H1 (cell line): Measurements from ENCODE around the gene MYOM1. TPM values are rescaled to one million over a fixed set of nuclear protein-coding genes. Genes with fewer than 3 reads are reported as not detected.

Experiments
- CTCF ChIA-PET: fragments of 300-600 bp; sonication (Branson Sonifier 250); formaldehyde crosslinking; loops from one replicate; lab custom pipeline; 2021; ENCODE audit not compliant: partially characterized antibody; lab: Charles Lee
- POLR2A ChIA-PET: fragments of 300-600 bp; sonication (Branson Sonifier 250); formaldehyde crosslinking; loops from one replicate; lab custom pipeline; 2021; ENCODE audit warnings: inconsistent platforms; ENCODE audit not compliant: partially characterized antibody; lab: Charles Lee
- DNase-seq, 2 experiments: peaks; one replicate each; pipeline versions ENCODE4 v3.0.0 to v3.0.0-alpha.2; 2010 to 2022; ENCODE audit warnings: low spot score in 2 of 2, low read depth in 1 of 2, mixed read lengths in 1 of 2
- FAIRE-seq: peaks from 2 replicates; lab custom pipeline; 2011; peaks lifted over from hg19 to GRCh38; lab: Jason Lieb, UNC
- H2AFZ ChIP-seq: 2 replicates; pipeline ENCODE4 v1.8.1; 2012; ENCODE audit warnings: low read length, inconsistent platforms
- H2AK5ac ChIP-seq: 2 replicates; pipeline ENCODE4 v1.6.1; 2013; ENCODE audit warnings: low read depth, low read length
- H2BK120ac ChIP-seq: replicated peaks from 2 replicates; pipeline ENCODE3; 2013; ENCODE audit warnings: low read depth, low read length, inconsistent platforms
- H2BK12ac ChIP-seq: 2 replicates; pipeline ENCODE4 v1.6.1; 2013; ENCODE audit warnings: low read depth, low read length
- H2BK15ac ChIP-seq: 2 replicates; pipeline ENCODE4 v1.6.1; 2013; ENCODE audit warnings: low read length
- H2BK20ac ChIP-seq: 2 replicates; pipeline ENCODE4 v1.6.1; 2013; ENCODE audit warnings: low read length
- H2BK5ac ChIP-seq: 2 replicates; pipeline ENCODE4 v1.6.1; 2013; ENCODE audit warnings: low read depth, low read length
- H3K14ac ChIP-seq: 2 replicates; pipeline ENCODE4 v1.6.1; 2013; ENCODE audit warnings: inconsistent platforms; ENCODE audit not compliant: insufficient read length
- H3K18ac ChIP-seq: 2 replicates; pipeline ENCODE4 v1.6.1; 2013; ENCODE audit warnings: low read length; ENCODE audit errors: extremely low read depth
- H3K23ac ChIP-seq: 2 replicates; pipeline ENCODE4 v1.6.1; 2013; ENCODE audit warnings: inconsistent platforms; ENCODE audit not compliant: insufficient read length
- H3K23me2 ChIP-seq: 2 replicates; pipeline ENCODE4 v1.6.1; 2013; ENCODE audit warnings: low read depth, low read length
- H3K27ac ChIP-seq: 2 replicates; pipeline ENCODE4 v1.6.1; 2011; ENCODE audit warnings: low read depth, low read length, inconsistent platforms
- H3K27me3 ChIP-seq, 4 experiments: replicated peaks in 1 of 4; 1 replicate in 1 of 4; 2 replicates in 3 of 4; pipeline versions ENCODE4 v1.6.1 to v1.8.1; 2011 to 2013; ENCODE audit warnings: low read length in 3 of 4, mild to moderate bottlenecking in 3 of 4, inconsistent platforms in 2 of 4, mixed read lengths in 2 of 4, moderate library complexity in 1 of 4; ENCODE audit not compliant: control insufficient read depth in 3 of 4, insufficient read depth in 3 of 4; ENCODE audit errors: extremely low read depth in 1 of 4
- H3K36me3 ChIP-seq, 4 experiments: 2 replicates each; pipeline versions ENCODE4 v1.6.1 to v1.8.1; 2011 to 2013; ENCODE audit warnings: mild to moderate bottlenecking in 4 of 4, low read length in 3 of 4, moderate library complexity in 2 of 4, control low read depth in 1 of 4, inconsistent platforms in 1 of 4; ENCODE audit not compliant: insufficient read depth in 4 of 4, control insufficient read depth in 2 of 4
- H3K4ac ChIP-seq: replicated peaks from 2 replicates; pipeline ENCODE3; 2013; ENCODE audit warnings: low read length, low read depth, mixed read lengths, inconsistent platforms; ENCODE audit not compliant: insufficient read length
- H3K4me1 ChIP-seq, 4 experiments: replicated peaks in 1 of 4; 1 replicate in 1 of 4; 2 replicates in 3 of 4; pipeline versions ENCODE4 v1.6.1 to v1.8.1; 2011 to 2013; ENCODE audit warnings: low read length in 3 of 4, inconsistent platforms in 2 of 4, mixed read lengths in 1 of 4; ENCODE audit not compliant: insufficient read depth in 4 of 4, control insufficient read depth in 3 of 4
- H3K4me2 ChIP-seq, 2 experiments: 2 replicates each; pipeline versions ENCODE4 v1.6.1 to v1.8.1; 2011 to 2013; ENCODE audit warnings: low read depth in 2 of 2, low read length in 2 of 2, control low read depth in 1 of 2, inconsistent platforms in 1 of 2, mild to moderate bottlenecking in 1 of 2; ENCODE audit not compliant: insufficient read depth in 1 of 2
- H3K4me3 ChIP-seq, 4 experiments: fragments of 200-600, 300-600 bp in 1 of 4; sonication (generic), shearing (Covaris generic), sonication (Bioruptor Twin) in 1 of 4; 2 replicates each; pipeline versions ENCODE4 v1.5.1 to v1.8.1; 2011 to 2016; ENCODE audit warnings: low read length in 4 of 4, low read depth in 3 of 4, control low read depth in 2 of 4, inconsistent platforms in 2 of 4, mild to moderate bottlenecking in 2 of 4, mixed read lengths in 1 of 4, moderate library complexity in 1 of 4; ENCODE audit not compliant: insufficient read depth in 2 of 4; ENCODE audit errors: extremely low read depth in 1 of 4
- H3K56ac ChIP-seq: replicated peaks from 2 replicates; pipeline ENCODE3; 2013; ENCODE audit warnings: low read depth, mild to moderate bottlenecking, mixed read lengths, low read length, inconsistent platforms; ENCODE audit not compliant: insufficient read length
- H3K79me1 ChIP-seq: 2 replicates; pipeline ENCODE4 v1.6.1; 2013; ENCODE audit warnings: low read depth, low read length, control low read depth
- H3K79me2 ChIP-seq, 2 experiments: 2 replicates each; pipeline versions ENCODE4 v1.6.1 to v1.8.1; 2012 to 2013; ENCODE audit warnings: low read length in 2 of 2, mild to moderate bottlenecking in 2 of 2, inconsistent platforms in 1 of 2; ENCODE audit not compliant: insufficient read depth in 2 of 2, control insufficient read depth in 1 of 2
- H3K9ac ChIP-seq, 4 experiments: replicated peaks in 1 of 4; 1 replicate in 1 of 4; 2 replicates in 3 of 4; pipeline versions ENCODE4 v1.6.1 to v1.8.1; 2011 to 2013; ENCODE audit warnings: low read depth in 3 of 4, low read length in 3 of 4, control low read depth in 2 of 4, mild to moderate bottlenecking in 2 of 4, moderate library complexity in 2 of 4, inconsistent platforms in 1 of 4; ENCODE audit errors: extremely low read depth in 1 of 4
- H3K9me3 ChIP-seq, 2 experiments: 2 replicates each; pipeline versions ENCODE4 v1.6.1 to v1.8.1; 2012 to 2013; ENCODE audit warnings: mild to moderate bottlenecking in 2 of 2, moderate library complexity in 2 of 2, control low read depth in 1 of 2, inconsistent platforms in 1 of 2, low read depth in 1 of 2, low read length in 1 of 2, mixed read lengths in 1 of 2; ENCODE audit not compliant: insufficient read depth in 2 of 2
- H4K20me1 ChIP-seq, 2 experiments: replicated peaks in 1 of 2; 2 replicates each; pipeline versions ENCODE3 to v1.8.1; 2011 to 2013; ENCODE audit warnings: inconsistent platforms in 2 of 2, low read length in 2 of 2, mild to moderate bottlenecking in 1 of 2; ENCODE audit not compliant: insufficient read depth in 2 of 2, control insufficient read depth in 1 of 2
- H4K5ac ChIP-seq: 2 replicates; pipeline ENCODE4 v1.6.1; 2013; ENCODE audit warnings: low read length, low read depth, mixed read lengths, inconsistent platforms; ENCODE audit not compliant: insufficient read length
- H4K8ac ChIP-seq: 2 replicates; pipeline ENCODE4 v1.8.0; 2013; ENCODE audit warnings: mild to moderate bottlenecking, moderate library complexity, low read length, inconsistent platforms; ENCODE audit not compliant: insufficient read depth; ENCODE audit errors: extremely low read depth
- H4K91ac ChIP-seq: replicated peaks from 2 replicates; pipeline ENCODE3; 2013; ENCODE audit warnings: low read length, mixed read lengths, inconsistent platforms; ENCODE audit not compliant: insufficient read length
- BRCA1 ChIP-seq: IDR thresholded peaks from 2 replicates; pipeline ENCODE4 v1.6.1; 2012; ENCODE audit warnings: low read depth, low read length, improper control_type of control experiment
- CEBPB ChIP-seq: IDR thresholded peaks from 2 replicates; pipeline ENCODE4 v1.6.1; 2012; ENCODE audit warnings: low read depth, low read length
- CREB1 ChIP-seq: IDR thresholded peaks from 2 replicates; pipeline ENCODE4 v1.6.1; 2012; ENCODE audit warnings: inconsistent platforms
- EP300 ChIP-seq, 2 experiments: IDR thresholded peaks; 1 replicate in 1 of 2; 2 replicates in 1 of 2; pipeline ENCODE4 v1.6.1; 2011 to 2012; ENCODE audit warnings: low read depth in 2 of 2, low read length in 2 of 2, mild to moderate bottlenecking in 2 of 2, borderline replicate concordance in 1 of 2, inconsistent platforms in 1 of 2, moderate library complexity in 1 of 2
- FOSL1 ChIP-seq: IDR thresholded peaks from 2 replicates; pipeline ENCODE4 v1.6.1; 2011; ENCODE audit warnings: mild to moderate bottlenecking, low read depth, low read length, moderate library complexity; ENCODE audit not compliant: insufficient read depth
- GABPA ChIP-seq: IDR thresholded peaks from 2 replicates; pipeline ENCODE4 v1.6.1; 2011; ENCODE audit warnings: mild to moderate bottlenecking, low read length, moderate library complexity, borderline replicate concordance; ENCODE audit not compliant: insufficient read depth
- KDM5A ChIP-seq: fragments of 200-600 bp; IDR thresholded peaks from 2 replicates; pipeline ENCODE4 v1.7.1; 2012; ENCODE audit warnings: mild to moderate bottlenecking, low read length, inconsistent platforms, mixed read lengths
- MAX ChIP-seq: IDR thresholded peaks from 2 replicates; pipeline ENCODE4 v1.6.1; 2012; ENCODE audit warnings: inconsistent platforms
- NANOG ChIP-seq: IDR thresholded peaks from 2 replicates; pipeline ENCODE4 v1.6.1; 2011; ENCODE audit warnings: low read length, low read depth, mild to moderate bottlenecking, inconsistent platforms; ENCODE audit not compliant: insufficient read depth, poor library complexity, severe bottlenecking
- POLR2A ChIP-seq, 2 experiments: IDR thresholded peaks; 1 replicate in 1 of 2; 2 replicates in 1 of 2; pipeline ENCODE4 v1.6.1; 2011; ENCODE audit warnings: low read depth in 2 of 2, low read length in 2 of 2, mild to moderate bottlenecking in 2 of 2; ENCODE audit errors: control extremely low read depth in 1 of 2
- POU5F1 ChIP-seq: IDR thresholded peaks from 2 replicates; pipeline ENCODE4 v1.6.1; 2011; ENCODE audit warnings: low read depth, mild to moderate bottlenecking, low read length, moderate library complexity
- RAD21 ChIP-seq, 2 experiments: IDR thresholded peaks in 1 of 2; conservative IDR thresholded peaks in 1 of 2; 2 replicates each; pipeline ENCODE4 v1.6.1; 2011; ENCODE audit warnings: low read depth in 2 of 2, low read length in 2 of 2, improper control_type of control experiment in 1 of 2, inconsistent platforms in 1 of 2, mild to moderate bottlenecking in 1 of 2, moderate library complexity in 1 of 2
- SRF ChIP-seq: IDR thresholded peaks from 2 replicates; pipeline ENCODE4 v1.6.1; 2011; ENCODE audit warnings: mild to moderate bottlenecking, low read depth, low read length, moderate library complexity
- TCF12 ChIP-seq: IDR thresholded peaks from 2 replicates; pipeline ENCODE4 v1.6.1; 2011; ENCODE audit warnings: low read depth, mild to moderate bottlenecking, low read length
- WGBS, 2 experiments: shearing (Covaris generic) in 1 of 2; methylation state at CpG; one replicate each; pipeline versions ENCODE4 v1.1.6 to v1.1.7; 2013 to 2015; ENCODE audit warnings: low lambda C conversion rate in 2 of 2, mixed read lengths in 2 of 2, inconsistent platforms in 1 of 2, low coverage in 1 of 2, missing lambda C conversion rate in 1 of 2; ENCODE audit not compliant: insufficient replicate concordance in 2 of 2, insufficient coverage in 1 of 2, insufficient read length in 1 of 2; ENCODE audit errors: extremely low coverage in 1 of 2, missing lambda C conversion rate in 1 of 2; 5-methylcytosine and 5-hydroxymethylcytosine counted together
- polyA plus RNA-seq, 7 experiments: library from polyadenylated mRNA; depleted of rRNA in 3 of 7; stranded (reverse) in 5 of 7; unstranded in 2 of 7; fragments of >200 nt in 5 of 7; fragments of 200-250 nt in 2 of 7; gene quantifications; 1 replicate in 5 of 7; 2 replicates in 1 of 7; 4 replicates in 1 of 7; pipeline versions ENCODE4 v1.2.1 to v1.2.3, GENCODE V29; 2011 to 2013; ENCODE audit warnings: missing spikeins in 2 of 7, mixed read lengths in 2 of 7
- total RNA-seq: library from RNA; stranded (reverse); fragmentation: NEBNext Ultra II Directional; extraction: Animal tissue kit (Norgen Biotek cat#: 25700); gene quantifications from 2 replicates; pipeline ENCODE4 v1.2.1, GENCODE V29; 2021

The MYOM1 gene
- total and polyA plus RNA-seq, 2 of the 8 experiments (the other 6 are each of a cell fraction or from before 2014, with no cell fraction given): 0.06 to 0.32 TPM

DNA sequence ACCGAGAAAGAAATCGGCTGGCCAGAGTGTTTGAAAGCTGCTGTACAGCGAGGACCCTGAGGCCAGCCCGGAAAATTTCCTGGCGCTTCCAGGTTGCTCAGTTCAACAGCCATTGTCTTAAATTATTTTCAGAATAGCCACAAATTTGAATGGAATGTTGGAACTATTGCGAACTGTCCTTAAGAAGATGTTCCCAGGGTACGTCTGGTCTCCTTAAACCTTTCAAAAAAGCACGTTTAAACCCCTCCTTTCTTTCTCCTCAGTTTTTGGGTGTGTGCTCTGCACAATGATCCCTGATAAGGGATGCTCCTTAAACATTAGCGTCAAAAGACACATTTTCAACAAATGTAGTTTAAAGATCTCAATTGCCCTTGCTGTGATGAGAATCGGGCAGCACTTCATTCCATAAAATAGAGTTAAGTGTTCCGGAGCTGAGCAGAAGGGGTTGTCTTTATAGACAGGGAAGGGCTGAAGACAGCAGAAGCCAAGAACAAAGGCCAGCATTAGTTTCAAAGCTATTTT, 192.3 kb downstream of the MYOM1 start:
- no peak overlapping the region for H4K5ac ChIP-seq
- no peak overlapping the region for H4K8ac ChIP-seq
- H3K23ac ChIP-seq: no peak overlapping the region
- H2BK20ac ChIP-seq: no peak overlapping the region
- POLR2A ChIA-PET: interaction anchor here (0.5 kb wide), 1 partner anchor 1344 kb away, joined by 3 read pairs; no protein-coding TSS in a partner anchor
- no peak overlapping the region for H3K27ac ChIP-seq
- no peak overlapping the region for H3K9ac ChIP-seq
- H3K4me2 ChIP-seq: no peak overlapping the region
- DNase-seq (no peak), FAIRE-seq (no peak)
- H2BK120ac ChIP-seq: no peak overlapping the region
- H3K56ac ChIP-seq: no peak overlapping the region
- H4K20me1 ChIP-seq: no peaks in the 10 kb centered on the region
- H2BK15ac ChIP-seq: no peak overlapping the region
- no peak overlapping the region for H3K4me3 ChIP-seq
- H3K79me1 ChIP-seq: no peaks in the 10 kb centered on the region
- no peaks in the 10 kb centered on the region for H3K27me3 ChIP-seq
- no peak overlapping the region for H2AK5ac ChIP-seq
- no peaks in the 10 kb centered on the region for H3K9me3 ChIP-seq
- CTCF ChIA-PET: interaction anchor here (1.6 kb wide), 1 partner anchor 33 kb away, joined by 4 read pairs; no protein-coding TSS in a partner anchor
- no peak overlapping the region for H3K18ac ChIP-seq
- H2BK5ac ChIP-seq: no peak overlapping the region
- H3K4ac ChIP-seq: no peak overlapping the region
- WGBS, 2 experiments: 87% methylated on average over 11 of the region's 11 CpGs; no CpG with 5 or more reads in 1 of the 2 experiments
- H3K79me2 ChIP-seq: no peaks in the 10 kb centered on the region
- no peaks in the 10 kb centered on the region for H3K23me2 ChIP-seq
- no peaks in the 10 kb centered on the region for H3K36me3 ChIP-seq
- H3K14ac ChIP-seq: no peak overlapping the region
- H3K4me1 ChIP-seq: peaks cover 0 to 2% (median 0%) of the 10 kb centered on the region in 4 experiments; a peak in 1 of 7 replicates
- no peak overlapping the region for H2BK12ac ChIP-seq
- H2AFZ ChIP-seq: no peak overlapping the region
- H4K91ac ChIP-seq: no peak overlapping the region
- TF ChIP-seq POU5F1 (no peak), BRCA1 (no peak), EP300 (IDR thresholded peaks at IDR 0.05; ENCODE audit: borderline replicate concordance in 1 of 2, low read depth in 2 of 2, low read length in 2 of 2) (no peak), FOSL1 (no peak), SRF (no peak), RAD21 (IDR thresholded peaks at IDR 0.05 in 1 of 2, conservative IDR thresholded peaks at IDR 0.05 in 1 of 2; ENCODE audit: low read depth in 2 of 2, low read length in 2 of 2) (no peak), CREB1 (no peak), NANOG (no peak), KDM5A (no peak), POLR2A (IDR thresholded peaks at IDR 0.05; ENCODE audit: control extremely low read depth in 1 of 2, low read depth in 2 of 2, low read length in 2 of 2) (no peak), GABPA (no peak), MAX (no peak), TCF12 (no peak), CEBPB (no peak)
